Measurements from ENCODE around the gene GMPR.

- TF ChIP-seq CTCF (IDR thresholded peaks at IDR 0.05): no peak
- TF ChIP-seq POLR2A (IDR thresholded peaks at IDR 0.05): no peak
- TF ChIP-seq POLR2AphosphoS5 (IDR thresholded peaks at IDR 0.05; ENCODE audit: insufficient read depth in 1 of 2, low read depth in 1 of 2): no peak
Measured at GRCh38 chr6:16326531-16326930, 88.1 kb downstream of the GMPR start.
